GM21717 (cell line): ENCODE results near the gene ADAMTSL1.
A peak's percentile ranks its signal among the peaks of the same experiment; 100 is the strongest.

ENCODE experiments used
- ATAC-seq: cut with Tn5 transposase; IDR thresholded peaks from one replicate; pipeline ENCODE4 v1.9.1; 2021; ENCODE audit warnings: mild to moderate bottlenecking, moderate library complexity; ENCODE audit not compliant: unreplicated experiment

Gene ADAMTSL1

GRCh38 chr9:18473652-18474279 is at the start of gene ADAMTSL1:
TSS of gene ADAMTSL1 (plus strand) at chr9:18474153. CDS start at chr9:18474233, 80 bp downstream.
- no peak for ATAC-seq

GRCh38 chr9:18427691-18428090 is 46.3 kb upstream of the ADAMTSL1 start:
- ATAC-seq, result no peak

GRCh38 chr9:18428661-18429060 is 45.3 kb upstream of the ADAMTSL1 start:
- ATAC-seq, result no peak

GRCh38 chr9:18429070-18429469 is 44.9 kb upstream of the ADAMTSL1 start:
- no peak for ATAC-seq

GRCh38 chr9:18433620-18434019 is 40.3 kb upstream of the ADAMTSL1 start:
- ATAC-seq, result no peak

- ATAC-seq, result no peak
Observed at GRCh38 chr9:18437315-18438201, 36.4 kb upstream of the ADAMTSL1 start.

- ATAC-seq, result no peak
Observed at GRCh38 chr9:18438300-18438925, 35.5 kb upstream of the ADAMTSL1 start.

GRCh38 chr9:18438951-18439350 is 35.0 kb upstream of the ADAMTSL1 start:
- ATAC-seq, result no peak

- no peak for ATAC-seq
Observed at GRCh38 chr9:18441261-18441660, 32.7 kb upstream of the ADAMTSL1 start.

GRCh38 chr9:18442629-18443491 is 31.1 kb upstream of the ADAMTSL1 start:
- peak; percentile 91 for ATAC-seq

GRCh38 chr9:18447131-18447530 is 26.8 kb upstream of the ADAMTSL1 start:
- ATAC-seq, result no peak

GRCh38 chr9:18447541-18447940 is 26.4 kb upstream of the ADAMTSL1 start:
- no peak for ATAC-seq

GRCh38 chr9:18448101-18448500 is 25.9 kb upstream of the ADAMTSL1 start:
- ATAC-seq, result no peak

- ATAC-seq, result no peak
Observed at GRCh38 chr9:18451406-18451805, 22.5 kb upstream of the ADAMTSL1 start.

- no peak for ATAC-seq
Observed at GRCh38 chr9:18452276-18452675, 21.7 kb upstream of the ADAMTSL1 start.

- no peak for ATAC-seq
Observed at GRCh38 chr9:18456624-18457237, 17.2 kb upstream of the ADAMTSL1 start.

- no peak for ATAC-seq
Observed at GRCh38 chr9:18457510-18457909, 16.4 kb upstream of the ADAMTSL1 start.

GRCh38 chr9:18459962-18460584 is 13.9 kb upstream of the ADAMTSL1 start:
- no peak for ATAC-seq

GRCh38 chr9:18461496-18461895 is 12.5 kb upstream of the ADAMTSL1 start:
- no peak for ATAC-seq

GRCh38 chr9:18463991-18464390 is 10.0 kb upstream of the ADAMTSL1 start:
- no peak for ATAC-seq
